Naive thymus-derived CD4-positive, alpha-beta T cell (primary cell): Measurements from ENCODE around the gene CCDC149. TPM values are rescaled to one million over a fixed set of nuclear protein-coding genes. Genes with fewer than 3 reads are reported as not detected.

Experiments used
- ATAC-seq: fragments of 150-1000 bp; cut with Tn5 transposase; 2 replicates; pipeline ENCODE4 v1.10.0; 2021; ENCODE audit warnings: mild to moderate bottlenecking, moderate library complexity
- CTCF ChIA-PET: fragments of 350-600 bp; sonication (Branson Sonifier 250); formaldehyde crosslinking; loops from one replicate; lab custom pipeline; 2021; ENCODE audit warnings: antibody characterized with exemption; lab: Charles Lee
- POLR2A ChIA-PET: fragments of 350-600 bp; sonication (Branson Sonifier 250); formaldehyde crosslinking; loops from one replicate; lab custom pipeline; 2021; ENCODE audit warnings: antibody characterized with exemption, inconsistent platforms; lab: Charles Lee
- DNase-seq, 9 donors: peaks; one replicate each; pipeline versions ENCODE4 v3.0.0 to v3.0.0-alpha.2; 2020 to 2022; ENCODE audit warnings: mixed read lengths in 1 of 9
- H3K27ac ChIP-seq: one replicate; pipeline ENCODE4 v1.7.0; 2013; ENCODE audit warnings: mild to moderate bottlenecking, low read depth, low read length, moderate library complexity
- H3K27me3 ChIP-seq, 2 donors: one replicate each; pipeline ENCODE4 v1.7.0; 2013; ENCODE audit warnings: low read length in 2 of 2, mild to moderate bottlenecking in 2 of 2, moderate library complexity in 2 of 2; ENCODE audit not compliant: control insufficient read depth in 2 of 2, insufficient read depth in 2 of 2
- H3K36me3 ChIP-seq, 3 experiments: 1 replicate in 2 of 3; 2 replicates in 1 of 3; pipeline ENCODE4 v1.7.0; 2013; ENCODE audit warnings: low read length in 3 of 3, mild to moderate bottlenecking in 3 of 3, moderate library complexity in 1 of 3; ENCODE audit not compliant: insufficient read depth in 3 of 3, control insufficient read depth in 2 of 3
- H3K4me1 ChIP-seq, 2 donors: one replicate each; pipeline ENCODE4 v1.7.0; 2013; ENCODE audit warnings: low read length in 2 of 2, mild to moderate bottlenecking in 2 of 2, moderate library complexity in 1 of 2; ENCODE audit not compliant: control insufficient read depth in 2 of 2, insufficient read depth in 2 of 2
- H3K4me3 ChIP-seq: 2 replicates; pipeline ENCODE4 v1.7.0; 2013; ENCODE audit warnings: mild to moderate bottlenecking, low read length
- H3K9me3 ChIP-seq, 3 experiments: 1 replicate in 2 of 3; 2 replicates in 1 of 3; pipeline ENCODE4 v1.7.0; 2013; ENCODE audit warnings: low read length in 3 of 3; ENCODE audit not compliant: control insufficient read depth in 2 of 3
- H3K27ac Mint-ChIP-seq, 9 donors: one replicate each; pipeline ENCODE4 v1.8.0; 2020 to 2022; ENCODE audit warnings: mixed read lengths in 9 of 9, mild to moderate bottlenecking in 8 of 9, moderate library complexity in 5 of 9, inconsistent platforms in 2 of 9
- H3K27me3 Mint-ChIP-seq, 5 donors: one replicate each; pipeline ENCODE4 v1.8.0; 2021 to 2022; ENCODE audit warnings: mixed read lengths in 5 of 5, mild to moderate bottlenecking in 1 of 5
- H3K36me3 Mint-ChIP-seq, 5 donors: one replicate each; pipeline ENCODE4 v1.8.0; 2020 to 2022; ENCODE audit warnings: mixed read lengths in 5 of 5, mild to moderate bottlenecking in 3 of 5, inconsistent platforms in 1 of 5
- H3K4me1 Mint-ChIP-seq, 7 donors: one replicate each; pipeline ENCODE4 v1.8.0; 2020 to 2022; ENCODE audit warnings: mixed read lengths in 7 of 7, mild to moderate bottlenecking in 3 of 7, inconsistent platforms in 1 of 7
- H3K4me3 Mint-ChIP-seq, 10 donors: one replicate each; pipeline ENCODE4 v1.8.0; 2020 to 2022; ENCODE audit warnings: mild to moderate bottlenecking in 10 of 10, mixed read lengths in 10 of 10, moderate library complexity in 6 of 10, inconsistent platforms in 2 of 10
- H3K9me3 Mint-ChIP-seq, 11 donors: one replicate each; pipeline ENCODE4 v1.8.0; 2020 to 2022; ENCODE audit warnings: mixed read lengths in 11 of 11, mild to moderate bottlenecking in 4 of 11, inconsistent platforms in 1 of 11, moderate library complexity in 1 of 11
- intact Hi-C, 2 donors: fragments of 100-400 bp; cut with micrococcal nuclease; formaldehyde crosslinking; loops; one replicate each; pipeline ENCODE4 v1.15.1; 2023
- polyA plus RNA-seq, 2 donors: library from polyadenylated mRNA; unstranded; fragments of 300-500 nt; fragmentation: Illumina TruSeq; gene quantifications; one replicate each; pipeline ENCODE4 v1.2.3, GENCODE V29; 2021
- total RNA-seq, 6 experiments: library from RNA in 5 of 6; stranded (reverse) in 5 of 6; gene quantifications; 1 replicate in 5 of 6; 2 replicates in 1 of 6; pipeline ENCODE4 v1.2.3 and lab custom pipeline; 2021 to 2026

CCDC149 gene
- total and polyA plus RNA-seq, 7 experiments from 2014 or later = 0.19 to 6.7 (median 0.36) TPM; not detected in 3

GRCh38 chr4:24937917-24938281 lies 25.1 kb upstream of the CCDC149 start:
- H3K27ac Mint-ChIP-seq = no peak overlapping the region
- ChIA-PET POLR2A (no interaction called here), CTCF (no interaction called here)
- H3K27me3 ChIP-seq = no peaks in the 10 kb centered on the region
- no peaks in the 10 kb centered on the region for H3K4me1 ChIP-seq
- peaks cover 0 to 14% (median 0%) of the 10 kb centered on the region in 5 donors for H3K36me3 Mint-ChIP-seq
- intact Hi-C loops = no loop called here
- ATAC-seq (no peak), DNase-seq (no peak)
- H3K9me3 Mint-ChIP-seq = peaks cover 9 to 47% (median 22%) of the 10 kb centered on the region in 11 donors
- H3K4me3 Mint-ChIP-seq = no peak overlapping the region
- no peak overlapping the region for H3K27ac ChIP-seq
- no peaks in the 10 kb centered on the region for H3K9me3 ChIP-seq
- H3K4me1 Mint-ChIP-seq = no peaks in the 10 kb centered on the region
- H3K36me3 ChIP-seq = no peaks in the 10 kb centered on the region
- H3K27me3 Mint-ChIP-seq = peaks cover 0 to 36% (median 4%) of the 10 kb centered on the region in 5 donors
- no peak overlapping the region for H3K4me3 ChIP-seq

GRCh38 chr4:24937176-24937916 lies 24.5 kb upstream of the CCDC149 start:
- Mint-ChIP-seq H3K9me3 (peaks cover 9 to 52% (median 22%) of the 10 kb centered on the region in 11 donors), H3K4me3 (no peak overlapping the region), H3K36me3 (peaks cover 0 to 14% (median 0%) of the 10 kb centered on the region in 5 donors), H3K27ac (no peak overlapping the region), H3K4me1 (no peaks in the 10 kb centered on the region), H3K27me3 (peaks cover 0 to 42% (median 4%) of the 10 kb centered on the region in 5 donors)
- DNase-seq (no peak), ATAC-seq (no peak)
- Histone ChIP-seq H3K4me1 (no peaks in the 10 kb centered on the region), H3K4me3 (no peak overlapping the region), H3K36me3 (no peaks in the 10 kb centered on the region), H3K9me3 (no peaks in the 10 kb centered on the region), H3K27me3 (no peaks in the 10 kb centered on the region), H3K27ac (no peak overlapping the region)
- POLR2A ChIA-PET = no interaction called here
- CTCF ChIA-PET = no interaction called here
- intact Hi-C loops = no loop called here

- Histone ChIP-seq H3K4me3 (no peak overlapping the region), H3K9me3 (no peaks in the 10 kb centered on the region), H3K27ac (no peak overlapping the region), H3K36me3 (no peaks in the 10 kb centered on the region), H3K27me3 (no peaks in the 10 kb centered on the region), H3K4me1 (no peaks in the 10 kb centered on the region)
- intact Hi-C loops = no loop called here
- Mint-ChIP-seq H3K27me3 (peaks cover 0 to 42% (median 6%) of the 10 kb centered on the region in 5 donors), H3K36me3 (peaks cover 0 to 14% (median 0%) of the 10 kb centered on the region in 5 donors), H3K27ac (no peak overlapping the region), H3K9me3 (peaks cover 9 to 53% (median 21%) of the 10 kb centered on the region in 11 donors), H3K4me3 (no peak overlapping the region), H3K4me1 (no peaks in the 10 kb centered on the region)
- no peak for DNase-seq
- ATAC-seq = no peak
- POLR2A ChIA-PET = no interaction called here
- CTCF ChIA-PET = no interaction called here
Measured at GRCh38 chr4:24935856-24936255, 23.0 kb upstream of the CCDC149 start.

- H3K36me3 ChIP-seq = no peaks in the 10 kb centered on the region
- no peaks in the 10 kb centered on the region for H3K27me3 ChIP-seq
- peaks cover 7 to 47% (median 19%) of the 10 kb centered on the region in 11 donors for H3K9me3 Mint-ChIP-seq
Measured at GRCh38 chr4:24934311-24934710, 21.5 kb upstream of the CCDC149 start.

GRCh38 chr4:24933684-24934275 lies 20.9 kb upstream of the CCDC149 start:
- Mint-ChIP-seq H3K4me3 (no peak overlapping the region), H3K27ac (no peak overlapping the region), H3K27me3 (peaks cover 0 to 42% (median 15%) of the 10 kb centered on the region in 5 donors), H3K9me3 (peaks cover 4 to 47% (median 19%) of the 10 kb centered on the region in 11 donors), H3K36me3 (peaks cover 0 to 9% (median 0%) of the 10 kb centered on the region in 5 donors), H3K4me1 (no peaks in the 10 kb centered on the region)
- Histone ChIP-seq H3K4me1 (no peaks in the 10 kb centered on the region), H3K27me3 (no peaks in the 10 kb centered on the region), H3K36me3 (no peaks in the 10 kb centered on the region), H3K9me3 (no peaks in the 10 kb centered on the region), H3K4me3 (no peak overlapping the region), H3K27ac (no peak overlapping the region)
- intact Hi-C loops = no loop called here
- ATAC-seq = no peak
- no peak for DNase-seq
- POLR2A ChIA-PET = no interaction called here
- CTCF ChIA-PET = no interaction called here

More at GRCh38 chr4:24934311-24934710, 21.5 kb upstream of the CCDC149 start:
- POLR2A ChIA-PET = no interaction called here
- no peak overlapping the region for H3K27ac ChIP-seq
- no peaks in the 10 kb centered on the region for H3K4me1 ChIP-seq
- intact Hi-C loops = no loop called here
- ATAC-seq (no peak), DNase-seq (no peak)
- Mint-ChIP-seq H3K27me3 (peaks cover 0 to 42% (median 14%) of the 10 kb centered on the region in 5 donors), H3K36me3 (peaks cover 0 to 9% (median 0%) of the 10 kb centered on the region in 5 donors), H3K4me1 (no peaks in the 10 kb centered on the region), H3K27ac (no peak overlapping the region), H3K4me3 (no peak overlapping the region)
- CTCF ChIA-PET = no interaction called here
- H3K9me3 ChIP-seq = no peaks in the 10 kb centered on the region
- no peak overlapping the region for H3K4me3 ChIP-seq

- Mint-ChIP-seq H3K4me1 (no peaks in the 10 kb centered on the region), H3K4me3 (no peak overlapping the region), H3K36me3 (peaks cover 0 to 9% (median 0%) of the 10 kb centered on the region in 5 donors), H3K9me3 (peaks cover 4 to 37% (median 16%) of the 10 kb centered on the region in 11 donors), H3K27me3 (peaks cover 0 to 37% (median 20%) of the 10 kb centered on the region in 5 donors), H3K27ac (no peak overlapping the region)
- Histone ChIP-seq H3K4me1 (no peaks in the 10 kb centered on the region), H3K4me3 (no peak overlapping the region), H3K27me3 (no peaks in the 10 kb centered on the region), H3K36me3 (no peaks in the 10 kb centered on the region), H3K27ac (no peak overlapping the region), H3K9me3 (no peaks in the 10 kb centered on the region)
- POLR2A ChIA-PET = no interaction called here
- no peak for ATAC-seq
- CTCF ChIA-PET = interaction anchor here (0.6 kb wide), 1 partner anchor 80 kb away, joined by 3 read pairs; no protein-coding TSS in a partner anchor
- DNase-seq = no peak
- intact Hi-C loops = no loop called here
Measured at GRCh38 chr4:24932515-24933225, 19.8 kb upstream of the CCDC149 start.
